UCSD-AML1 (cell line): ENCODE results near the gene SMIM22.

Source experiments
- DNase-seq: peaks from one replicate; lab custom pipeline; 2025; ENCODE audit not compliant: unreplicated experiment; lab: John Stamatoyannopoulos, UW

The SMIM22 gene

DNA sequence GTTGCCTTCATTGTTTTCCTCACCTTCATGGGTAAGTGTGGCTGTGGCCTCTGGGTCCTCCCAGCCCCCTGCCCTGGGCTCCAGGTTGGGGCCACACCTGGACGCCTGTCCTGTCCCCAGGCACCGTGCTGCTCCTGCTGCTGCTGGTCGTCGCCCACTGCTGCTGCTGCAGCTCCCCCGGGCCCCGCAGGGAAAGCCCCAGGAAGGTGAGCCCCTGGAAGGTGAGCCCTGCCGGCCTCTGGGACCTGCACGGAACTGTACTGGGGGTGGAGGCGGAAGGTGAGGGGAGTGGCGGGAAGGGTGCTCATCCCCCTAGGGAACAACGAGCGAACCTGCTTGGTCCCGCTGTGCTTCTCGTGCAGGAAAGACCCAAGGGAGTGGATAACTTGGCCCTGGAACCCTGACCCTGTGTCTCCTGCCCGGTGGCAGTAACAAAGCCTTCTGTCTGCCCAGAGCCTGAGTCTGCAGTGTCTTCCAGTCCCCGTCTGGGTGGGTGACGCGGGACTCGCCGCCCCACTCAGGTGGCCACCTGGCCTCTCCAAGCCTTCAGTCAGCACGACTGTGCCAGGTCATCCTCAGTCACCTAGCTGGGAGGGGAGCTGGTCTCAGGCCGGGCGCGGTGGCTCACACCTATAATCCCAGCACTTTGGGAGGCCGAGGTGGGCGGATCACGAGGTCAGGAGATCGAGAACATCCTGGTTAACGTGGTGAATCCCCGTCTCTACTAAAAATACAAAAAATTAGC is 831 bp downstream of the SMIM22 start:
- no peak for DNase-seq

GRCh38 chr16:4796982-4797804 is 2.0 kb downstream of the SMIM22 start:
- no peak for DNase-seq

DNA sequence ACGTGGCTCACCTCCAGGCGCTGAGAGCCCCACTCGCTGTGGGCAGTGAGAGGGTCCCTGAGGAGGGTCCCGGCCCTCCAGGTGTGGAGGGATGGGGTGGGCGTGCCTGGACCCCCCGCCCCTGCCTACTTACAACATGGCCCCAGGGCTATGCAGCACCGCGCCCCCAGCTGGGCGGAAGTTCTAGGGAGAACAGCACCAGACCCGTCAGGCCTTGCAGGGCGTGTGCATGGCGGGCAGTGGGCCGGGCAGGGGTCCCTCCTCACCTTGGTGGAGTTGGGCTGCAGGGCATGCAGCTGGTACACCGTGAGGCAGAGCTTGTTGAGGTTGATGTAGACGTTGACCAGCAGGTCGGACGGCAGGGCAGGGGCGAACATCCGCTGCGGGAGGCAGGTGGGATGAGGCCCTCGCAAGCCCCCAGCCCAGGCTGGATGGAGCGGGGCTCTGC is 2.7 kb downstream of the SMIM22 start:
- DNase-seq, result no peak

- DNase-seq, result no peak
Observed at GRCh38 chr16:4798456-4798855, 3.3 kb downstream of the SMIM22 start.

DNA sequence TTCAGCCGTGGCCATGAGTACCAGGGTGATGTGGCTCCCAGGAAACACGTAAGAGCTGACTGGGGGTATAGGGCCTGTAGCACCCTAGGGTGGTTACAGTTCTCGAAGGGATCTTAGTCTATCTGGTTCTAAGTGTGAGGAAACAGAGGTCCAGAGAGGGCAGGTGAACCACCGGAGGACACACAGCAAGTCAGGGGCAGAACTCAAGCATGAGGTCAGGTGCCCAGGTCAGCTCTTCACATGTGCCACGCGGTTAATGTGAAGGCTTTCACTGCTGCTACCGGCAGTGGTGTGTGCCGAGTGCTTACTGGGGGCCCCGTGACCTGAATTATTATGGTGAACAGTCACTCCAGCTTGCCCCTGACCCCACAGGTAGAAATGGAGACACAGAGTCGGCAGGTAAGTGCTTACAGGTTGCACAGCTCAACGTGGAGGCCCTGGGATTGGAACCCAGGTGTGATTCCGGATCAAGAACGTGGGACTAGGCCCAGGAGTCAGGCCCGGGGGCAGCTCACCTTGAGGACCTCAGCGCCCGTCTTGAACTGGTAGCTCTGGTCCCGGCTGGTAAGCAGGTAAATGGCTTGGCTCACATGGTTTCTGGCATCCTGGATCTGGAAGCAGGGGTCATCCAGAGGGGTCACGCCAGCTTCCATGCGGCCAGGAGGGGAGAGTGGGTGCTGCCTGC is 4.1 kb downstream of the SMIM22 start:
- DNase-seq, result no peak

GRCh38 chr16:4800290-4801041 is 5.3 kb downstream of the SMIM22 start:
- DNase-seq, result peak; percentile 83

DNA sequence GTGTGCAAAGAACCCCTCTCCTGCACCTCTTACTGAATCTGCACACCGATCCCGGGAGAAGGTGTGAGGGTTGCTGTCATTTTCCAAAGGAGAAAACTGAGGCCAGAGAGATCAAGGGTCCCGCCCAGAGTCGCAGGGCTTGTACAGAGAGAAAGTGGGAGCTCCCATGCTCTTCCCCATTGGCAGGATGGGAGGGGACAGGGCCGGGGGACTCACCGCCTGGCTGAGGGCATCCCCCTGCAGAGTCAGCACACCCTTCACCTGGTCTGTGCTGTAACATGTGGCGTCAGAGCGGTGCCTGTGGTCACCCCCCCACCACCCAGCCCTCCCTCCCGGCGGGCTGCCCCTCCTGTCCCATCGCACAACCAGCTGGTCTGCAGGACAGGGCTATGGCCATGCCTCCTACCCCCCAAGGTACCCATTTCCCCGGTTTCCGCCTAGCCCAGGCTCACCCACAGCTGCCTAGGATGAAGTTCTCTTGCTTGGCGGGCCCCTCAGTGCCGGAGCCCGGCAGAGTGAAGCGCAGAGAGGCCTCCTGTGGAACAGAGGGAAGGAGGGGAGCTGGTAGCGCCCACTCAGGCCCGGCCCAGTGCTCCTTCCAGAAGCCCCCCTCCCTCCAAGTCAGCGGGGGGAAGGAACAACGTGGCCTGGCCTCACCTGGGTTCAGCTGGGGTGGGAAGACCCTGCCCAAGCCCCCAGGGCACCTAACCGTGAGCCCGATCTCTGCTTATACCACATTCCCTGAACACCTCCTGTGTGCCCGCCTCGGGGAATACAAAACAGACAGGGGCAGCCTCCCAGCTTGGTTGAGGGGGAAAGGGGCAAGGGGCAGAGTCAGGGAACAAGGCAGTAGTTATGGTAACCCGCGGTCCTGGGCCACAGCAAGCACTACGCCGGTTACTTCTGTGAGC is 6.1 kb downstream of the SMIM22 start:
- no peak for DNase-seq

DNA sequence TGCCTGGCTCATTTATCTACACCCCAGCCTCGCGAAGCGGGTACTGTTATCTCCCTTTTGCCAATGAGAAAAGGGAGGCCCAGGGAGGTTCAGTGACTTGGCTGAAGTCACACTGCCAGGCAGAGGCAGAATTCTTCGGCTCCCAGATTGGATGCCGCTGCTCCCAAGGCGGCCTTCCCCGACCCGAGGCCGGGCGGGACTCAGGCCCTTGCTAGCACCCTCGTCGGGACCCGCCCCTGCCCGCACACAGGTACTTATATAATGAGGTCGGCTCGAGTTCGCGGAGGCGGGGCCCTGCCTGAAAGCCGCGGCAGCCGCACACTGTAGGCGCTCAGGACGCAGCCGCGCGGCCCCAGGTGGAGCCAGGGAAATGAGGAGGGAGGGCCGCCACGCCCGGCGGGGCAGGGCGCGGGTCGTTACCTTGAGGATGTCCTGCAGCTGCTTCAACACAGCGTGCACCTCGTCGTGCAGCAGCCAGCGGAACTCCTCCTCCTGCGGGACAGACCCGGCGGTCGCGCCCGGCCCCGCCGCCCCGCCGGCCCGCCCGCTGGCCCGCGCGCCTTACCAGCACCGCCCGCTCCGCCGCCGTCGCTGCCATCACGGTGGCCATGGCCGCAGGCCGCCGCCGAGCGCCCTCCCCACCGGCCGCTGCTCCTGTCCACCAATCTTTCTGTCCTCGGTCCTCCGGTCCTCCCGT is 6.9 kb downstream of the SMIM22 start, which contains the start of gene ROGDI:
ROGDI (minus strand) TSS at position 672 of the 697 bp plus-strand sequence; CDS start at position 610, 62 bp downstream.
- peak; percentile 62 for DNase-seq

GRCh38 chr16:4802659-4803287 is 7.6 kb downstream of the SMIM22 start:
- DNase-seq, result peak; percentile 93

GRCh38 chr16:4803401-4803844 is 8.3 kb downstream of the SMIM22 start:
- no peak for DNase-seq

DNA sequence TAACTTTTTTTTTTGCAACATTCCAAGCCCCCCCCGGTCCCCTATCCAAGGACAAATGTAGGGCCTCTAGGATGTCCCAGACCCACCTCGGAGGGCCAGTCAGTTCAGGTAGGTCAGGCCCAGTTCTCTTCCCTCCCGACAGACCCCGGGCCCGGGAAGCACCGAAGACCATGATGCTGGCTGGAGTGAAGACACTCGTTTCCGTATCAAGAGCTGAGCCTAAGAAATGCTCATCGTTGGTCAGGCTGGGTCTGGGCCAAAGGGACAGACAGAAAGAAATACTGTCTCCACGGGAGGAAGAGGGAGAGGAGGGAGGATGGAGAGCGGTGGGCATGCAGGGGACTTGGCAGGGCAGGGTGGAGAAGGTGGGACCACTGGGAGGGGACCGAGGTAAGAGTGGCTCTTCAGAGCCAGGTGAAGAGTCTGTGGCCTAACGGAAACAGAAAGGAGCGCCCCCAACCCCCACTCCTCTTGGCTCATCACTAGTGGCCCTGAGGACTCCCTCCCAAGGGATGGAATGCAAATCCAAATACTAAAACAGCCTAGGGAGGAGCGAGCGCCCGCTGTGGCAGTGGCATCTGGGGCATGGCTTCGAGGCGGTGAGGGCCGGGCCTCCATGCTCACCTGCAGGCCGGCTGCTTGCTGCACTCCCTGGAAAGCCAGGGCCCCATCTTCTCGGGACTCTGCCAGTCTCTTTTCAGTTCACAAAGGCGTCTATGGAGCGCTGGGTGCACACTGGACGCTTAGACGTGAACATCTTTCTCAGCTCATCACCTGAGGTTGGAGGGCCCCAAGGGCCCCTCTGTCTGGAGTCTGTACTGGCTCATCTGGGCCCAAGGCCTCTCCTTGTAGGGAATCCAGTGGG is 9.0 kb downstream of the SMIM22 start:
- no peak for DNase-seq

DNA sequence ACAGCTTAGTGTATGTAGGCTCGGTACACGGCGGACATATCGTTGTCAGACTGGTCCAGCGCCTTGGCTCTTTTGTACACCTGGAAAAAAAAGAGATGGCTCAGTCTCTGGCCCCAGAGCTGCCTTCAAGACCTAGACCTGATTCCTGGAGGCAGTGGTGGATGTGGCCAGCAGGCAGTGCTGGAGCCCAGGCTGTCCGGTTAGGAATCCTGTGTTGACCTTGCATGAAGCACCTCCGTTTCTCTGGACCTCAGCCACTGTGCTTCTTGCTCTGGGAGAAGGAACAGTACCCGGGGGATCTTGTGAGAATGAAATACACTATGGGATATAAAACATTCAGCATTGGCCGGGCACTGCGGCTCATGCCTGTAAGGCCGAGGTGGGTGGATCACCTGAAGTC is 10.1 kb downstream of the SMIM22 start:
- no peak for DNase-seq

DNA sequence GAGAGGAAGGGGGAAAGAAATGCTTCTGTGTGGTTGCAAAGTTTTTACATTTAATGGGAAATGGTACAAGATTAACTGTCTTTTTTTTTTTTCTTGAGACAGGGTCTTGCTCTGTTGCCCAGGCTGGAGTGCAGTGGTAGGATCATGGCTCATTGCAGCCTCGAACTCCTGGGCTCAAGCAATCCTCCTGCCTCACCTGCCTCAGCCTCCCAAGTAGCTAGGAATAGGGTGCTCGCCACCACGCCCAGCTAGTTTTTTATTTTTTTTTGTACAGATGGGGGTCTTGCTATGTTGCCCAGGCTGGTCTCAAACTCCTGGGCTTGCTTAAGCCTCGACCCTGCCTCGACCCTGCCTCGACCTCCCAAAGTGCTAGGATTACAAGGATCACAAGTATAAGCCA is 11.1 kb downstream of the SMIM22 start:
- no peak for DNase-seq

DNA sequence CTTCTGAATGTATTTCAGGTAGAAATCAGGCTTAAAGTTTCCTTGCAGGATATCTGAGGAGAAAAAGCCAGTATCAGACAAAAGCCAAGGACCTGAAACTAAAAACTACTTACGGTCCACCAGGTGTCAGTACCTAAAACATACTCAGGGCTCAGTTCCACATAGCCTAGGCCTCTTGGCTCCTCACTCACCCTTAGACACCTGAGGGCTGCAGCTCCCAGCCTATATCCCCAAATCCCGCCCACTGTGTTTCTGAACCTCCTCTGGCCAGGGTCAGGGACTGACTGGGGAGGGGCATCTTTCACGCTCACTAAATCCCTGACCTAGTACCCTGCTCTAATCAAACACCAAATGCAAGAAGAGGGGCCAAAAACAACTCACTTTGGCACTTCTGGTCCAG is 16.1 kb downstream of the SMIM22 start:
- DNase-seq, result no peak

- no peak for DNase-seq
Observed at GRCh38 chr16:4811773-4812172, 16.6 kb downstream of the SMIM22 start.

DNA sequence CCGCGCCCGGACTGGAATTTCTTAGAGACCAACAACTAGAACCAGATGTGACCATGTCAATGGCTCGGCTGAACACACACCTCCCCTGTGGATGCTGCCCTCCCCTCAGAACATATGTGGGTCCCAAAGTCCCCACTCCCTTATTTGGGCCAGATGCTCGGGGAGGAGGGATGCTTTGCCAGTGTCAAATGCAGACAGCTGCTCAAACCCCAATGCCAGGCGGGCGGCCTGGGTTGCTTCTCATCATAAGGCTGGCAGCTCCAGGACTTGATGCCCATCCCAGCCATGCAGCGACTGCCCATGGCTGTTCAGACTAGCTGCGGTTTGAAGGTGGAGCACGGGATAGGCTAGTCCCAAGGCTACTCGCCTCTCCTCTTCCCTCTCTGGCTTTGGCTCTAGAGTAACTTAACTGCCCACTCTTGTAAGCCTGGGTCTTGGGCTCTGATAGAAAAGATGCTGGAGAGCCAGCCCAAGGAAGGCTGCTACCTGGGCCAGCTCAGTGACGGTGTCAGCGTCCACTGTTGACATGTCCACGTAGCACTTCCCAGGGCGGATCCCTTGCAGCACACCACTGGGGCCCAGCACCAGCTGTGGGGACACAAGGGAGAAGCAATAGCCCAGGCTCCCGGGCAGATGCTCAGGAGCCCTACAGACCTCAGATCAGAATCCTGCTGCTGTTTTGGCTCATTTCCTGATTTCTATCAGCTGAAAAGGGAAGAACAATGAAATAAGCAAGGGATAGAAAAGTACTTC is 18.3 kb downstream of the SMIM22 start:
- no peak for DNase-seq

DNA sequence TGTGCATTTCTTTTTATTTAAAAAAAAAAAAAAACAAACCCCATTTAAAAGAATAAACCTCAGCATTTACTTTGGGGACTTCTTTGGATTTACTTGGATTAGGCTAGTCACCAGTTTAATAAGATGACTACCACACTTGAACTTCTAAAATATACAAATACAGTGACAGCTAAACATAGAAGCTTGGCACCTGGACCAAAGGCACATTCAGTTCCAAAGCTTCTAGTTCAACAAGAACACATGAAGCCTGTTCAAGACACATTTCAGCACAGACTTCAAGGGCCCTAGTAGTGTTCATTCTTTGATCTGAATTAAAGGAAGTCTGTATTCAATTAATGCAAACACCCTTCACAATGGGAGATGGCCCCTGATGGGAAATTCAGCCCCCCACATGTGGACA is 18.9 kb downstream of the SMIM22 start:
- DNase-seq, result no peak
